ENCODE data around the gene PPIP5K2.

The PPIP5K2 gene

GRCh38 chr5:103207011-103207410 is 86.9 kb downstream of the PPIP5K2 start:
- H3K4me1 ChIP-seq (ENCODE audit: control insufficient read depth, low read length): no peaks in the 10 kb centered on the region
- no peaks in the 10 kb centered on the region for H3K27me3 ChIP-seq (ENCODE audit: control insufficient read depth, low read length)
- H3F3A ChIP-seq (ENCODE audit: control insufficient read depth, insufficient read depth): no peaks in the 10 kb centered on the region
- no peak overlapping the region for H3K27ac ChIP-seq (ENCODE audit: low read depth, low read length)
- H3K9me2 ChIP-seq (replicated peaks; ENCODE audit: control insufficient read depth, low read length): no peaks in the 10 kb centered on the region
- H4K20me1 ChIP-seq (ENCODE audit: control insufficient read depth, insufficient read depth, low read depth, low read length): no peaks in the 10 kb centered on the region
- TF ChIP-seq EZH2phosphoT487 (IDR thresholded peaks at IDR 0.05; ENCODE audit: borderline replicate concordance, low read length) (no peak), CTCF (IDR thresholded peaks at IDR 0.05; ENCODE audit: low read depth, low read length, poor library complexity, severe bottlenecking) (no peak)
- no peak overlapping the region for H3K4me3 ChIP-seq (ENCODE audit: low read length)
- H3K79me2 ChIP-seq (ENCODE audit: control insufficient read depth, low read length): no peaks in the 10 kb centered on the region
- no peaks in the 10 kb centered on the region for H3K36me3 ChIP-seq (ENCODE audit: control insufficient read depth, low read length)
- no peaks in the 10 kb centered on the region for H3K9me3 ChIP-seq (ENCODE audit: control insufficient read depth, insufficient read depth, low read length)
- no peak overlapping the region for H3K4me2 ChIP-seq (ENCODE audit: low read length)

- no peak overlapping the region for H3K4me3 ChIP-seq (ENCODE audit: low read length)
- H3K79me2 ChIP-seq (ENCODE audit: control insufficient read depth, low read length): no peaks in the 10 kb centered on the region
- no peaks in the 10 kb centered on the region for H3K9me2 ChIP-seq (replicated peaks; ENCODE audit: control insufficient read depth, low read length)
- no peak overlapping the region for H3K27ac ChIP-seq (ENCODE audit: low read depth, low read length)
- H3F3A ChIP-seq (ENCODE audit: control insufficient read depth, insufficient read depth): no peaks in the 10 kb centered on the region
- no peaks in the 10 kb centered on the region for H3K9me3 ChIP-seq (ENCODE audit: control insufficient read depth, insufficient read depth, low read length)
- TF ChIP-seq EZH2phosphoT487 (IDR thresholded peaks at IDR 0.05; ENCODE audit: borderline replicate concordance, low read length): no peak
- TF ChIP-seq CTCF (IDR thresholded peaks at IDR 0.05; ENCODE audit: low read depth, low read length, poor library complexity, severe bottlenecking): no peak
- H3K4me2 ChIP-seq (ENCODE audit: low read length): no peak overlapping the region
- H3K36me3 ChIP-seq (ENCODE audit: control insufficient read depth, low read length): no peaks in the 10 kb centered on the region
- no peaks in the 10 kb centered on the region for H3K27me3 ChIP-seq (ENCODE audit: control insufficient read depth, low read length)
- H4K20me1 ChIP-seq (ENCODE audit: control insufficient read depth, insufficient read depth, low read depth, low read length): no peaks in the 10 kb centered on the region
- H3K4me1 ChIP-seq (ENCODE audit: control insufficient read depth, low read length): no peaks in the 10 kb centered on the region
Measured at GRCh38 chr5:103207653-103208052, 87.6 kb downstream of the PPIP5K2 start.

GRCh38 chr5:103208460-103208859 is 88.4 kb downstream of the PPIP5K2 start:
- no peaks in the 10 kb centered on the region for H3K4me1 ChIP-seq (ENCODE audit: control insufficient read depth, low read length)
- H3K4me3 ChIP-seq (ENCODE audit: low read length): no peak overlapping the region
- H3K27me3 ChIP-seq (ENCODE audit: control insufficient read depth, low read length): no peaks in the 10 kb centered on the region
- no peak for TF ChIP-seq EZH2phosphoT487 (IDR thresholded peaks at IDR 0.05; ENCODE audit: borderline replicate concordance, low read length)
- no peak for TF ChIP-seq CTCF (IDR thresholded peaks at IDR 0.05; ENCODE audit: low read depth, low read length, poor library complexity, severe bottlenecking)
- no peaks in the 10 kb centered on the region for H3F3A ChIP-seq (ENCODE audit: control insufficient read depth, insufficient read depth)
- no peaks in the 10 kb centered on the region for H3K9me2 ChIP-seq (replicated peaks; ENCODE audit: control insufficient read depth, low read length)
- H3K79me2 ChIP-seq (ENCODE audit: control insufficient read depth, low read length): no peaks in the 10 kb centered on the region
- H3K27ac ChIP-seq (ENCODE audit: low read depth, low read length): no peak overlapping the region
- no peaks in the 10 kb centered on the region for H3K36me3 ChIP-seq (ENCODE audit: control insufficient read depth, low read length)
- H3K9me3 ChIP-seq (ENCODE audit: control insufficient read depth, insufficient read depth, low read length): no peaks in the 10 kb centered on the region
- H3K4me2 ChIP-seq (ENCODE audit: low read length): no peak overlapping the region
- H4K20me1 ChIP-seq (ENCODE audit: control insufficient read depth, insufficient read depth, low read depth, low read length): no peaks in the 10 kb centered on the region

- H3K79me2 ChIP-seq (ENCODE audit: control insufficient read depth, low read length): no peaks in the 10 kb centered on the region
- H3K9me3 ChIP-seq (ENCODE audit: control insufficient read depth, insufficient read depth, low read length): no peaks in the 10 kb centered on the region
- no peak overlapping the region for H3K4me2 ChIP-seq (ENCODE audit: low read length)
- H4K20me1 ChIP-seq (ENCODE audit: control insufficient read depth, insufficient read depth, low read depth, low read length): no peaks in the 10 kb centered on the region
- TF ChIP-seq EZH2phosphoT487 (IDR thresholded peaks at IDR 0.05; ENCODE audit: borderline replicate concordance, low read length) (no peak), CTCF (IDR thresholded peaks at IDR 0.05; ENCODE audit: low read depth, low read length, poor library complexity, severe bottlenecking) (no peak)
- H3K4me1 ChIP-seq (ENCODE audit: control insufficient read depth, low read length): no peaks in the 10 kb centered on the region
- H3K9me2 ChIP-seq (replicated peaks; ENCODE audit: control insufficient read depth, low read length): no peaks in the 10 kb centered on the region
- no peaks in the 10 kb centered on the region for H3K27me3 ChIP-seq (ENCODE audit: control insufficient read depth, low read length)
- no peak overlapping the region for H3K27ac ChIP-seq (ENCODE audit: low read depth, low read length)
- H3F3A ChIP-seq (ENCODE audit: control insufficient read depth, insufficient read depth): no peaks in the 10 kb centered on the region
- H3K4me3 ChIP-seq (ENCODE audit: low read length): no peak overlapping the region
- H3K36me3 ChIP-seq (ENCODE audit: control insufficient read depth, low read length): no peaks in the 10 kb centered on the region
Measured at GRCh38 chr5:103209065-103209464, 89.0 kb downstream of the PPIP5K2 start.
